8988T (cell line): Measurements from ENCODE around the gene KRT36.
A peak's percentile ranks its signal among the peaks of the same experiment; 100 is the strongest.

ENCODE experiments used
- DNase-seq: peaks from one replicate; pipeline ENCODE4 v3.0.0; 2011

The KRT36 gene

GRCh38 chr17:41521574-41522261 lies 32.0 kb upstream of the KRT36 start:
- peak; percentile 61 for DNase-seq

- no peak for DNase-seq
Observed at GRCh38 chr17:41520821-41521521, 31.3 kb upstream of the KRT36 start.

GRCh38 chr17:41519501-41520224 lies 30.0 kb upstream of the KRT36 start:
- no peak for DNase-seq

- no peak for DNase-seq
Observed at GRCh38 chr17:41518789-41519449, 29.2 kb upstream of the KRT36 start, which contains the start of gene KRT15. Gene KRT15 (minus strand): TSS chr17:41518890. CDS start chr17:41518827, 63 bp downstream.

GRCh38 chr17:41518031-41518430 lies 28.3 kb upstream of the KRT36 start:
- DNase-seq = no peak

GRCh38 chr17:41516830-41517283 lies 27.1 kb upstream of the KRT36 start:
- no peak for DNase-seq

GRCh38 chr17:41516147-41516829 lies 26.6 kb upstream of the KRT36 start:
- DNase-seq = no peak

GRCh38 chr17:41513168-41513547 lies 23.4 kb upstream of the KRT36 start:
- no peak for DNase-seq

GRCh38 chr17:41512546-41513167 lies 22.9 kb upstream of the KRT36 start:
- DNase-seq = no peak

GRCh38 chr17:41511716-41512115 lies 22.0 kb upstream of the KRT36 start:
- no peak for DNase-seq

GRCh38 chr17:41511116-41511515 lies 21.4 kb upstream of the KRT36 start:
- DNase-seq = no peak

- DNase-seq = no peak
Observed at GRCh38 chr17:41510251-41511065, 20.7 kb upstream of the KRT36 start.

- DNase-seq = no peak
Observed at GRCh38 chr17:41507315-41507880, 17.7 kb upstream of the KRT36 start.

- DNase-seq = no peak
Observed at GRCh38 chr17:41505809-41506767, 16.4 kb upstream of the KRT36 start.

- no peak for DNase-seq
Observed at GRCh38 chr17:41505007-41505808, 15.5 kb upstream of the KRT36 start, which contains the start of gene KRT13. Gene KRT13 (minus strand): TSS chr17:41505612. CDS start chr17:41505550, 62 bp downstream.

- DNase-seq = no peak
Observed at GRCh38 chr17:41504246-41504977, 14.7 kb upstream of the KRT36 start.

- DNase-seq = no peak
Observed at GRCh38 chr17:41503202-41503601, 13.5 kb upstream of the KRT36 start.
